Endothelial cell of umbilical vein (primary cell): ENCODE data around the gene ABCG2. TPM values are rescaled to one million over a fixed set of nuclear protein-coding genes. Genes with fewer than 3 reads are reported as not detected.

Experiments
- BruUV-seq: library from RNA; stranded (reverse); fragments of 400-500 nt; replicated peaks from 2 replicates; lab custom pipeline; 2021; lab: Mats Ljungman, UMichigan
- CTCF ChIA-PET: fragments of 300-600, 350-600 bp; sonication (Branson Sonifier 250); formaldehyde crosslinking; loops from one replicate; lab custom pipeline; 2021; ENCODE audit warnings: antibody characterized with exemption, inconsistent platforms; lab: Charles Lee
- POLR2A ChIA-PET: fragments of 300-600, 350-600 bp; sonication (Branson Sonifier 250); formaldehyde crosslinking; loops from one replicate; lab custom pipeline; 2021; ENCODE audit warnings: antibody characterized with exemption, inconsistent platforms; lab: Charles Lee
- DNase-seq: peaks from one replicate; pipeline ENCODE4 v3.0.0-alpha.2; 2011; ENCODE audit warnings: low read depth, low spot score
- FAIRE-seq: peaks from 2 replicates; lab custom pipeline; 2011; peaks lifted over from hg19 to GRCh38; lab: Jason Lieb, UNC
- H2AFZ ChIP-seq: 2 replicates; pipeline ENCODE4 v1.6.0; 2012; ENCODE audit warnings: low read depth, low read length, control low read depth, inconsistent platforms
- H3K27ac ChIP-seq: 2 replicates; pipeline ENCODE4 v1.5.1; 2011; ENCODE audit warnings: low read depth, mild to moderate bottlenecking, control low read depth, low read length, moderate library complexity; ENCODE audit not compliant: insufficient read depth
- H3K27me3 ChIP-seq, 2 experiments: 2 replicates each; pipeline versions ENCODE4 v1.6.0 to v1.6.1; 2011; ENCODE audit warnings: low read length in 2 of 2, mixed read lengths in 1 of 2; ENCODE audit not compliant: control insufficient read depth in 2 of 2, insufficient read depth in 2 of 2
- H3K36me3 ChIP-seq, 2 experiments: 2 replicates in 1 of 2; 3 replicates in 1 of 2; pipeline ENCODE4 v1.5.1; 2011; ENCODE audit warnings: low read length in 2 of 2, mild to moderate bottlenecking in 1 of 2, moderate library complexity in 1 of 2; ENCODE audit not compliant: control insufficient read depth in 2 of 2, insufficient read depth in 2 of 2; ENCODE audit errors: extremely low read depth in 1 of 2
- H3K4me1 ChIP-seq: 3 replicates; pipeline ENCODE4 v1.5.1; 2011; ENCODE audit warnings: mild to moderate bottlenecking, low read length; ENCODE audit not compliant: control insufficient read depth, insufficient read depth; ENCODE audit errors: extremely low read depth
- H3K4me2 ChIP-seq: 2 replicates; pipeline ENCODE4 v1.6.1; 2011; ENCODE audit warnings: low read length, control low read depth, mixed read lengths; ENCODE audit not compliant: insufficient read depth
- H3K4me3 ChIP-seq, 3 experiments: fragments of 200-600 bp in 1 of 3; sonication (generic), shearing (Covaris generic) in 1 of 3; replicated peaks in 1 of 3; 2 replicates each; pipeline ENCODE4 v1.5.1; 2011 to 2016; ENCODE audit warnings: control low read depth in 3 of 3, low read length in 3 of 3, mild to moderate bottlenecking in 2 of 3, inconsistent platforms in 1 of 3, low read depth in 1 of 3, moderate library complexity in 1 of 3; ENCODE audit not compliant: insufficient read depth in 1 of 3
- H3K79me2 ChIP-seq: 2 replicates; pipeline ENCODE4 v1.6.0; 2012; ENCODE audit warnings: low read length, inconsistent platforms; ENCODE audit not compliant: control insufficient read depth, insufficient read depth
- H3K9ac ChIP-seq: replicated peaks from 2 replicates; pipeline ENCODE3; 2011; ENCODE audit warnings: low read length, control low read depth; ENCODE audit not compliant: insufficient read depth; ENCODE audit errors: extremely low read depth
- H3K9me1 ChIP-seq: replicated peaks from 3 replicates; pipeline ENCODE4 v1.6.0; 2011; ENCODE audit warnings: mild to moderate bottlenecking, low read length; ENCODE audit not compliant: control insufficient read depth, insufficient read depth; ENCODE audit errors: extremely low read depth
- H3K9me3 ChIP-seq: replicated peaks from 2 replicates; pipeline ENCODE4 v1.5.1; 2012; ENCODE audit warnings: low read length, inconsistent platforms; ENCODE audit not compliant: control insufficient read depth, insufficient read depth
- H4K20me1 ChIP-seq: replicated peaks from 2 replicates; pipeline ENCODE3; 2011; ENCODE audit warnings: mild to moderate bottlenecking, low read length; ENCODE audit not compliant: control insufficient read depth, insufficient read depth; ENCODE audit errors: extremely low read depth
- EZH2 ChIP-seq: IDR thresholded peaks from 2 replicates; pipeline ENCODE4 v1.6.1; 2012; ENCODE audit warnings: borderline replicate concordance, low read depth, mild to moderate bottlenecking, moderate library complexity, low read length, inconsistent platforms; ENCODE audit not compliant: severe bottlenecking
- GATA2 ChIP-seq: IDR thresholded peaks from 2 replicates; pipeline ENCODE4 v1.7.0; 2011; ENCODE audit warnings: low read depth, mild to moderate bottlenecking, moderate library complexity, mixed read lengths, low read length; ENCODE audit not compliant: insufficient read length, insufficient read depth
- JUN ChIP-seq: IDR thresholded peaks from 2 replicates; pipeline ENCODE4 v1.6.1; 2011; ENCODE audit warnings: borderline replicate concordance, low read depth; ENCODE audit not compliant: insufficient read length, insufficient read depth
- POLR2A ChIP-seq: IDR thresholded peaks from 2 replicates; pipeline ENCODE4 v1.6.1; 2012; ENCODE audit warnings: low read depth, mild to moderate bottlenecking, control low read depth, low read length
- POLR2AphosphoS5 ChIP-seq: IDR thresholded peaks from 2 replicates; pipeline ENCODE4 v1.6.1; 2012; ENCODE audit warnings: low read depth, mild to moderate bottlenecking, control low read depth, low read length, moderate library complexity; ENCODE audit not compliant: insufficient read depth
- dilution Hi-C: fragments of 300-500 bp; cut with MboI; formaldehyde crosslinking; loops from one replicate; pipeline ENCODE4 v1.15.0; 2019; ENCODE audit warnings: low sequenced_read_pairs; ENCODE audit not compliant: extremely low pct_ligation_motif_present
- intact Hi-C: fragments of 100-400 bp; cut with micrococcal nuclease; formaldehyde crosslinking; loops from one replicate; pipeline ENCODE4 v1.10.0; 2022
- polyA plus RNA-seq, 4 experiments: library from polyadenylated mRNA; depleted of rRNA in 3 of 4; stranded (reverse) in 3 of 4; unstranded in 1 of 4; fragments of >200 nt; gene quantifications; 2 replicates each; pipeline versions ENCODE4 v1.2.1 to v1.2.3, GENCODE V29; 2011 to 2012; ENCODE audit warnings: missing spikeins in 1 of 4
- total RNA-seq: library from RNA; stranded (reverse); gene quantifications from 2 replicates; pipeline ENCODE4 v1.2.3, GENCODE V29; 2021
- TF ChIP-seq, protein P1 (sequence below), 2 donors: IDR thresholded peaks; 1 replicate in 1 of 2; 2 replicates in 1 of 2; pipeline ENCODE4 v1.5.1; 2011; ENCODE audit warnings: low read length in 2 of 2, mild to moderate bottlenecking in 2 of 2, moderate library complexity in 2 of 2, control low read depth in 1 of 2, inconsistent platforms in 1 of 2, low read depth in 1 of 2; ENCODE audit not compliant: insufficient read depth in 1 of 2; ENCODE audit errors: extremely low read depth in 1 of 2

ABCG2 gene
- total and polyA plus RNA-seq, 2 donors (not counting 3 experiments of a cell fraction or from before 2014, with no cell fraction given), result 3.4 to 5.0 TPM

DNA sequence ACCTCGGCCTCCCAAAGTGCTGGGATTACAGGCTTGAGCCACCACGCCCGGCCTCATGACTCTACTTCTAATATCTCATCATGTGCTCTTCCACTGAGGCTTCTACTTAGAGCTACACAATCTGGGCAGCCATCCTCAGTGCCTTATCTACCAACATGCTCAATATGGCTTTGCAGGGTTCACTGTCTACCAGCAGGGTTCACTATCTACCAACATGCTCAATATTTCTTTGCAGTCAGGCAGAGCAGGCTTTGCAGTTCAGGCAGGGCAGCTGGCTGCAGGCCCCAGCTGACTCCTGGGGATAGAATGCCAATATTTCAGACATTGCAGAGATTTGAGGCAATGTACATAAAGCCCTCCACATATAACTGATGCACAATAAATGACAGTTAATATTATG, 103.5 kb downstream of the ABCG2 start:
- Histone ChIP-seq H2AFZ (no peak overlapping the region), H3K9ac (no peak overlapping the region), H3K36me3 (peaks cover 13% of the 10 kb centered on the region in 2 experiments), H3K4me3 (no peak overlapping the region), H3K27me3 (no peaks in the 10 kb centered on the region), H4K20me1 (no peaks in the 10 kb centered on the region), H3K27ac (no peak overlapping the region), H3K79me2 (no peaks in the 10 kb centered on the region), H3K9me3 (no peaks in the 10 kb centered on the region), H3K4me1 (peaks cover 4% of the 10 kb centered on the region), H3K9me1 (no peaks in the 10 kb centered on the region), H3K4me2 (no peak overlapping the region)
- CTCF ChIA-PET, result interaction anchor here (0.7 to 8.5 kb wide), 25 partner anchors 8 to 462 kb away, joined by 3 to 204 read pairs (median 5); partner anchors contain the start of gene HERC6
- DNase-seq, result peak; percentile 77
- POLR2A ChIA-PET, result no interaction called here
- peak; percentile 60 for FAIRE-seq
- no TSS peak for BruUV-seq
- dilution Hi-C loops (no loop called here), intact Hi-C loops (loop anchor here (1.0 to 2.0 kb wide), 2 partner anchors 150 to 157 kb away; no protein-coding TSS in a partner anchor)
- TF ChIP-seq JUN (no peak), EZH2 (no peak), POLR2AphosphoS5 (no peak)
- TF ChIP-seq, protein P1, sequence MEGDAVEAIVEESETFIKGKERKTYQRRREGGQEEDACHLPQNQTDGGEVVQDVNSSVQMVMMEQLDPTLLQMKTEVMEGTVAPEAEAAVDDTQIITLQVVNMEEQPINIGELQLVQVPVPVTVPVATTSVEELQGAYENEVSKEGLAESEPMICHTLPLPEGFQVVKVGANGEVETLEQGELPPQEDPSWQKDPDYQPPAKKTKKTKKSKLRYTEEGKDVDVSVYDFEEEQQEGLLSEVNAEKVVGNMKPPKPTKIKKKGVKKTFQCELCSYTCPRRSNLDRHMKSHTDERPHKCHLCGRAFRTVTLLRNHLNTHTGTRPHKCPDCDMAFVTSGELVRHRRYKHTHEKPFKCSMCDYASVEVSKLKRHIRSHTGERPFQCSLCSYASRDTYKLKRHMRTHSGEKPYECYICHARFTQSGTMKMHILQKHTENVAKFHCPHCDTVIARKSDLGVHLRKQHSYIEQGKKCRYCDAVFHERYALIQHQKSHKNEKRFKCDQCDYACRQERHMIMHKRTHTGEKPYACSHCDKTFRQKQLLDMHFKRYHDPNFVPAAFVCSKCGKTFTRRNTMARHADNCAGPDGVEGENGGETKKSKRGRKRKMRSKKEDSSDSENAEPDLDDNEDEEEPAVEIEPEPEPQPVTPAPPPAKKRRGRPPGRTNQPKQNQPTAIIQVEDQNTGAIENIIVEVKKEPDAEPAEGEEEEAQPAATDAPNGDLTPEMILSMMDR (IDR thresholded peaks at IDR 0.05; ENCODE audit: extremely low read depth in 1 of 2, insufficient read depth in 1 of 2, low read depth in 1 of 2, low read length in 2 of 2), result peak; percentile 46 to 72

DNA sequence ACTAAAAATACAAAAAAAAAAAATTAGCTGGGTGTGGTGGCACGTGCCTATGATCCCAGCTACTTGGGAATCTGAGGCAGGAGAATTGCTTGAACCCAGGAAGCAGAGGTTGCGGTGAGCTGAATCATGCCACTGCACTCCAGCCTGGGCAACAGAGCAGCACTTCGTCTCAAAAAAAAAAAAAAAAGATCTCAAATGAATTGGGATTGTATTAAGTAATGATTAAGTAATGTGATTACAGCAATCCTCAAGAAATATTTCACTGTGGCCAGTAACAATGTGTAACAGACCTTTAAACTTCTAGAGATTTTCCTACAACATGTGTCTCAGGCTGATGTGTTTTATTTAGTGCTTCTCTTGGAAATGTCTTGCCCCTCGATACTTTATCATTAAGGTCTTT, 104.2 kb downstream of the ABCG2 start:
- Histone ChIP-seq H3K9me3 (no peaks in the 10 kb centered on the region), H3K9me1 (peaks cover 3% of the 10 kb centered on the region), H3K27ac (no peak overlapping the region), H2AFZ (no peak overlapping the region), H3K4me1 (no peaks in the 10 kb centered on the region), H3K27me3 (no peaks in the 10 kb centered on the region), H3K4me2 (no peak overlapping the region), H3K79me2 (no peaks in the 10 kb centered on the region), H3K36me3 (peaks cover 13% of the 10 kb centered on the region in 2 experiments), H3K4me3 (no peak overlapping the region), H3K9ac (no peak overlapping the region), H4K20me1 (no peaks in the 10 kb centered on the region)
- POLR2A ChIA-PET, result no interaction called here
- DNase-seq (no peak), FAIRE-seq (no peak)
- BruUV-seq, result no TSS peak
- CTCF ChIA-PET, result interaction anchor here (0.6 to 8.5 kb wide), 25 partner anchors 8 to 463 kb away, joined by 3 to 204 read pairs (median 5); partner anchors contain the start of gene HERC6
- intact Hi-C loops, result loop anchor here (2.0 kb wide), 1 partner anchor 151 kb away; no protein-coding TSS in a partner anchor
- dilution Hi-C loops, result no loop called here
- TF ChIP-seq POLR2A (no peak), EZH2 (no peak), GATA2 (no peak), POLR2AphosphoS5 (no peak)
